Stomach (tissue), 9 donors: ENCODE data around the gene FSIP1. TPM values are rescaled to one million over a fixed set of nuclear protein-coding genes. Genes with fewer than 3 reads are reported as not detected.

ENCODE experiments used
- DNase-seq, 2 donors: peaks; one replicate each; pipeline versions ENCODE4 v3.0.0 to v3.0.0-alpha.2; 2013 to 2019
- H3K27ac ChIP-seq, 5 donors: fragments of 200-600 bp in 4 of 5; sonication (generic) in 4 of 5; one replicate each; pipeline ENCODE4 v1.5.1; 2013 to 2019; ENCODE audit warnings: mild to moderate bottlenecking in 1 of 5, moderate library complexity in 1 of 5
- H3K27me3 ChIP-seq, 3 donors: fragments of 200-600 bp; sonication (generic); one replicate each; pipeline ENCODE4 v1.5.1; 2017 to 2019; ENCODE audit warnings: mixed run types in 1 of 3
- H3K36me3 ChIP-seq, 4 donors: fragments of 200-600 bp; sonication (generic); 1 replicate in 3 of 4; 2 replicates in 1 of 4; pipeline ENCODE4 v1.5.1; 2016 to 2019
- H3K4me1 ChIP-seq, 4 donors: fragments of 200-600 bp; sonication (generic); one replicate each; pipeline ENCODE4 v1.5.1; 2016 to 2019
- H3K4me3 ChIP-seq, 4 donors: fragments of 200-600 bp; sonication (generic) in 3 of 4; one replicate each; pipeline ENCODE4 v1.5.1; 2016 to 2019; ENCODE audit warnings: mild to moderate bottlenecking in 1 of 4
- H3K9me3 ChIP-seq, 4 donors: fragments of 200-600 bp; sonication (generic); one replicate each; pipeline ENCODE4 v1.5.1; 2016 to 2019
- CTCF ChIP-seq, 7 experiments: fragments of 450-650 bp in 4 of 7; fragments of 200-600 bp in 3 of 7; sonication (generic) in 3 of 7; IDR thresholded peaks; one replicate each; pipeline ENCODE4 v1.5.1; 2016 to 2019; ENCODE audit warnings: antibody characterized with exemption in 7 of 7, control low read depth in 2 of 7, mild to moderate bottlenecking in 1 of 7
- EP300 ChIP-seq: sonication (generic); formaldehyde crosslinking; IDR thresholded peaks from one replicate; pipeline ENCODE4 v1.6.1; 2017; ENCODE audit warnings: antibody characterized with exemption
- POLR2A ChIP-seq, 4 donors: fragments of 450-650 bp; IDR thresholded peaks; one replicate each; pipeline ENCODE4 v1.6.1; 2016; ENCODE audit warnings: antibody characterized with exemption in 4 of 4, control low read depth in 2 of 4, mild to moderate bottlenecking in 1 of 4, moderate library complexity in 1 of 4
- POLR2AphosphoS5 ChIP-seq, 3 donors: sonication (generic); formaldehyde crosslinking; IDR thresholded peaks; one replicate each; pipeline ENCODE4 v1.6.1; 2016; ENCODE audit warnings: antibody characterized with exemption in 3 of 3
- WGBS, 5 donors: extraction: QIAGEN DNeasy Blood & Tissue Kit in 3 of 5; methylation state at CpG; one replicate each; pipeline versions ENCODE4 v1.1.5 to v1.1.7; 2013 to 2018; 5-methylcytosine and 5-hydroxymethylcytosine counted together
- intact Hi-C: fragments of 100-400 bp; cut with DNase I; formaldehyde crosslinking; loops from one replicate; pipeline ENCODE4 v1.15.1; 2023; ENCODE audit warnings: low total_unique reads
- polyA plus RNA-seq, 3 donors: library from polyadenylated mRNA; stranded (reverse); fragments of 200-250 nt; gene quantifications; one replicate each; pipeline ENCODE4 v1.2.3, GENCODE V29; 2013
- total RNA-seq, 5 donors: library from RNA; depleted of rRNA; stranded (reverse); fragments of >200 nt; gene quantifications; one replicate each; pipeline versions ENCODE4 v1.1.0 to v1.2.3, GENCODE V29; 2014 to 2016
- donor health status: healthy with polysubstance abuse.
- donor health status: Bipolar disorder and iron deficiency.
- donor health status: healthy.

The FSIP1 gene
- total and polyA plus RNA-seq, 8 donors = 0.08 to 141 (median 0.66) TPM

GRCh38 chr15:39746176-39746575, 36.5 kb downstream of the FSIP1 start:
- H3K9me3 ChIP-seq = no peaks in the 10 kb centered on the region
- H3K4me1 ChIP-seq = no peaks in the 10 kb centered on the region
- H3K36me3 ChIP-seq = no peaks in the 10 kb centered on the region
- no peak for DNase-seq
- H3K27ac ChIP-seq = no peak overlapping the region
- no peak for TF ChIP-seq EP300
- TF ChIP-seq POLR2A (IDR thresholded peaks at IDR 0.05) = no peak
- TF ChIP-seq POLR2AphosphoS5 (IDR thresholded peaks at IDR 0.05) = no peak
- no peak for TF ChIP-seq CTCF (IDR thresholded peaks at IDR 0.05)
- 88 to 94% (median 90%) methylated on average over 2 of the region's 2 CpGs for WGBS, 5 donors
- H3K4me3 ChIP-seq = no peak overlapping the region
- H3K27me3 ChIP-seq = no peaks in the 10 kb centered on the region
- intact Hi-C loops = no loop called here

- H3K27ac ChIP-seq = no peak overlapping the region
- DNase-seq = no peak
- intact Hi-C loops = no loop called here
- no peaks in the 10 kb centered on the region for H3K27me3 ChIP-seq
- no peak overlapping the region for H3K4me3 ChIP-seq
- H3K9me3 ChIP-seq = no peaks in the 10 kb centered on the region
- H3K36me3 ChIP-seq = no peaks in the 10 kb centered on the region
- 21 to 72% (median 46%) methylated on average over 2 of the region's 2 CpGs for WGBS, 5 donors
- TF ChIP-seq EP300 (no peak), POLR2AphosphoS5 (IDR thresholded peaks at IDR 0.05) (no peak), POLR2A (IDR thresholded peaks at IDR 0.05) (no peak), CTCF (IDR thresholded peaks at IDR 0.05) (no peak)
- H3K4me1 ChIP-seq = no peaks in the 10 kb centered on the region
These were observed 37.2 kb downstream of the FSIP1 start for GRCh38 chr15:39745415-39745814.

GRCh38 chr15:39744334-39745103, 38.1 kb downstream of the FSIP1 start:
- Histone ChIP-seq H3K27me3 (no peaks in the 10 kb centered on the region), H3K27ac (no peak overlapping the region), H3K9me3 (no peaks in the 10 kb centered on the region), H3K4me1 (no peaks in the 10 kb centered on the region), H3K36me3 (no peaks in the 10 kb centered on the region), H3K4me3 (no peak overlapping the region)
- DNase-seq = no peak
- 81 to 96% (median 86%) methylated on average over 7 of the region's 7 CpGs for WGBS, 5 donors
- TF ChIP-seq POLR2AphosphoS5 (IDR thresholded peaks at IDR 0.05) (no peak), CTCF (IDR thresholded peaks at IDR 0.05) (no peak), EP300 (no peak), POLR2A (IDR thresholded peaks at IDR 0.05) (no peak)
- intact Hi-C loops = no loop called here

GRCh38 chr15:39743611-39744010, 39.0 kb downstream of the FSIP1 start:
- H3K9me3 ChIP-seq = no peaks in the 10 kb centered on the region
- DNase-seq = no peak
- WGBS, 5 donors = 44 to 74% (median 59%) methylated on average over 2 of the region's 2 CpGs
- no peaks in the 10 kb centered on the region for H3K27me3 ChIP-seq
- intact Hi-C loops = no loop called here
- no peaks in the 10 kb centered on the region for H3K36me3 ChIP-seq
- no peaks in the 10 kb centered on the region for H3K4me1 ChIP-seq
- no peak overlapping the region for H3K4me3 ChIP-seq
- H3K27ac ChIP-seq = no peak overlapping the region
- no peak for TF ChIP-seq POLR2AphosphoS5 (IDR thresholded peaks at IDR 0.05)

- H3K27me3 ChIP-seq = no peaks in the 10 kb centered on the region
- no peaks in the 10 kb centered on the region for H3K36me3 ChIP-seq
- no peak for DNase-seq
- no peak overlapping the region for H3K27ac ChIP-seq
- no peaks in the 10 kb centered on the region for H3K9me3 ChIP-seq
- intact Hi-C loops = no loop called here
- no peak for TF ChIP-seq POLR2AphosphoS5 (IDR thresholded peaks at IDR 0.05)
- no peaks in the 10 kb centered on the region for H3K4me1 ChIP-seq
- no peak overlapping the region for H3K4me3 ChIP-seq
These were observed 41.4 kb downstream of the FSIP1 start for GRCh38 chr15:39741258-39741657.
